ENCODE measurements around the gene SFRP4. TPM values are rescaled to one million over a fixed set of nuclear protein-coding genes. Genes with fewer than 3 reads are reported as not detected.

SFRP4 gene
- total and polyA plus RNA-seq, 9 of the 15 experiments (the other 6 are each of a cell fraction or from before 2014, with no cell fraction given): not detected

- no peaks in the 10 kb centered on the region for H3K9me3 ChIP-seq (replicated peaks; ENCODE audit: control insufficient read depth, insufficient read depth, low read depth, low read length)
- ChIA-PET CTCF (ENCODE audit: low intra/inter-chr PET ratio) (no interaction called here), POLR2A (no interaction called here)
- no TSS peak for BruUV-seq (replicated peaks)
- H4K20me1 ChIP-seq (replicated peaks; ENCODE audit: control insufficient read depth, insufficient read depth, low read length): no peaks in the 10 kb centered on the region
- no peaks in the 10 kb centered on the region; a peak in 1 of 5 replicates for H3K27me3 ChIP-seq (ENCODE audit: control insufficient read depth in 2 of 2, insufficient read depth in 2 of 2, low read length in 2 of 2)
- H3K9ac ChIP-seq (ENCODE audit: insufficient read depth in 1 of 2, low read depth in 2 of 2, low read length in 2 of 2): no peak overlapping the region
- DNase-seq (ENCODE audit: extremely low read depth in 1 of 4, low spot score in 3 of 4) (no peak), ATAC-seq (no peak), FAIRE-seq (no peak)
- H3K79me2 ChIP-seq (ENCODE audit: control insufficient read depth, insufficient read depth, low read length): no peaks in the 10 kb centered on the region
- H3K27ac ChIP-seq (ENCODE audit: extremely low read depth, low read depth, low read length): no peak overlapping the region
- WGBS (ENCODE audit: insufficient coverage, low coverage, missing lambda C conversion rate): 8% methylated on average over 2 of the region's 2 CpGs
- no peaks in the 10 kb centered on the region for H3K9me1 ChIP-seq (ENCODE audit: control insufficient read depth, insufficient read depth, low read length)
- peaks cover 0 to 5% of the 10 kb centered on the region in 2 experiments; a peak in 2 of 5 replicates for H3K4me1 ChIP-seq (replicated peaks in 1 of 2; ENCODE audit: control insufficient read depth in 2 of 2, insufficient read depth in 2 of 2, low read length in 2 of 2)
- in situ Hi-C loops (cut with MboI): no loop called here
- H3K36me3 ChIP-seq (ENCODE audit: control insufficient read depth, insufficient read depth, low read length): no peaks in the 10 kb centered on the region
- H3K4me3 ChIP-seq: no peak overlapping the region
- no peak overlapping the region for H3K4me2 ChIP-seq (ENCODE audit: insufficient read depth, low read length)
- intact Hi-C loops (cut with micrococcal nuclease): no loop called here
- H2AFZ ChIP-seq (ENCODE audit: low read depth, low read length): no peak overlapping the region
- no peak for TF ChIP-seq ZC3H11A (IDR thresholded peaks at IDR 0.05; ENCODE audit: low read depth, low read length)
- TF ChIP-seq ZNF444 (CRISPR knock-in tag; IDR thresholded peaks at IDR 0.05): no peak
- TF ChIP-seq STAT5B (CRISPR knock-in tag; IDR thresholded peaks at IDR 0.05): no peak
- TF ChIP-seq ZBTB11 (CRISPR knock-in tag; IDR thresholded peaks at IDR 0.05): no peak
- TF ChIP-seq, protein P1, sequence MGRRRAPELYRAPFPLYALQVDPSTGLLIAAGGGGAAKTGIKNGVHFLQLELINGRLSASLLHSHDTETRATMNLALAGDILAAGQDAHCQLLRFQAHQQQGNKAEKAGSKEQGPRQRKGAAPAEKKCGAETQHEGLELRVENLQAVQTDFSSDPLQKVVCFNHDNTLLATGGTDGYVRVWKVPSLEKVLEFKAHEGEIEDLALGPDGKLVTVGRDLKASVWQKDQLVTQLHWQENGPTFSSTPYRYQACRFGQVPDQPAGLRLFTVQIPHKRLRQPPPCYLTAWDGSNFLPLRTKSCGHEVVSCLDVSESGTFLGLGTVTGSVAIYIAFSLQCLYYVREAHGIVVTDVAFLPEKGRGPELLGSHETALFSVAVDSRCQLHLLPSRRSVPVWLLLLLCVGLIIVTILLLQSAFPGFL (CRISPR knock-in tag; IDR thresholded peaks at IDR 0.05): no peak
- TF ChIP-seq JUNB (CRISPR knock-in tag; conservative IDR thresholded peaks at IDR 0.05): no peak
- no peak for TF ChIP-seq RBFOX2 (IDR thresholded peaks at IDR 0.05; ENCODE audit: low read depth, low read length)
- TF ChIP-seq ZNF407 (IDR thresholded peaks at IDR 0.05; ENCODE audit: low read depth): no peak
- no peak for TF ChIP-seq ZNF354B (CRISPR knock-in tag; IDR thresholded peaks at IDR 0.05)
- no peak for TF ChIP-seq JUND (IDR thresholded peaks at IDR 0.05; ENCODE audit: borderline replicate concordance, low read depth, low read length)
- no peak for TF ChIP-seq JUND (tag; IDR thresholded peaks at IDR 0.05; ENCODE audit: borderline replicate concordance, low read depth, low read length)
Observed at GRCh38 chr7:37944737-37945054, 28.1 kb upstream of the SFRP4 start.
